Activated CD4-positive, alpha-beta T cell treated with anti-CD3 and anti-CD28 coated beads for 36 hours (primary cell): ENCODE data around the gene IL1B. TPM values are rescaled to one million over a fixed set of nuclear protein-coding genes. Genes with fewer than 3 reads are reported as not detected.
"Not testable (repeated sequence)": the region's sequence is repeated elsewhere in the genome, so short reads cannot be mapped to it uniquely, and the experiment has no call there.

ENCODE experiments used
- ATAC-seq: fragments of 200-7000 bp; cut with Tn5 transposase; one replicate; pipeline ENCODE4 v1.10.0; 2021; ENCODE audit warnings: mild to moderate bottlenecking, moderate library complexity
- CTCF ChIA-PET: fragments of 350-600 bp; sonication (Branson Sonifier 250); formaldehyde crosslinking; loops from one replicate; lab custom pipeline; 2021; ENCODE audit warnings: antibody characterized with exemption; lab: Charles Lee
- POLR2A ChIA-PET: fragments of 350-600 bp; sonication (Branson Sonifier 250); formaldehyde crosslinking; loops from one replicate; lab custom pipeline; 2021; ENCODE audit warnings: antibody characterized with exemption, inconsistent platforms; lab: Charles Lee
- DNase-seq: peaks from one replicate; pipeline ENCODE4 v3.0.0-alpha.2; 2020
- H3K27ac Mint-ChIP-seq: one replicate; pipeline ENCODE4 v1.8.0; 2021; ENCODE audit warnings: mixed read lengths
- H3K27me3 Mint-ChIP-seq: one replicate; pipeline ENCODE4 v1.8.0; 2021; ENCODE audit warnings: mixed read lengths
- H3K36me3 Mint-ChIP-seq: one replicate; pipeline ENCODE4 v1.8.0; 2021; ENCODE audit warnings: low read depth, mixed read lengths
- H3K4me1 Mint-ChIP-seq: one replicate; pipeline ENCODE4 v1.8.0; 2021; ENCODE audit warnings: mixed read lengths
- H3K4me3 Mint-ChIP-seq: one replicate; pipeline ENCODE4 v1.8.0; 2021; ENCODE audit warnings: mild to moderate bottlenecking, moderate library complexity, mixed read lengths
- H3K9me3 Mint-ChIP-seq: one replicate; pipeline ENCODE4 v1.8.0; 2021; ENCODE audit warnings: low read depth, mixed read lengths
- intact Hi-C, 2 experiments: fragments of 100-400 bp; cut with DNase I in 1 of 2; cut with micrococcal nuclease in 1 of 2; formaldehyde crosslinking; loops; one replicate each; pipeline versions ENCODE4 v1.14.2 to v1.15.1; 2022 to 2024; cut with DNase I, micrococcal nuclease
- total RNA-seq, 2 experiments: library from RNA; stranded (reverse); gene quantifications; one replicate each; pipeline ENCODE4 v1.2.3, GENCODE V29; 2021

Gene IL1B
- total RNA-seq, 2 experiments from 2014 or later: 0.18 to 0.37 TPM

GRCh38 chr2:112876971-112877361 is 40.4 kb upstream of the IL1B start:
- ChIA-PET POLR2A (no interaction called here), CTCF (interaction anchor here (1.0 to 1.4 kb wide), 2 partner anchors 8 to 128 kb away, joined by 3 to 5 read pairs; no protein-coding TSS in a partner anchor)
- intact Hi-C loops: no loop called here
- Mint-ChIP-seq H3K9me3 (no peaks in the 10 kb centered on the region), H3K4me1 (peaks cover 14% of the 10 kb centered on the region), H3K27me3 (peaks cover 6% of the 10 kb centered on the region), H3K36me3 (no peaks in the 10 kb centered on the region), H3K4me3 (no peak overlapping the region), H3K27ac (no peak overlapping the region)
- no peak for DNase-seq
- ATAC-seq: no peak

GRCh38 chr2:112876257-112876970 is 39.8 kb upstream of the IL1B start:
- no peak for ATAC-seq
- Mint-ChIP-seq H3K4me1 (peaks cover 14% of the 10 kb centered on the region), H3K27me3 (peaks cover 9% of the 10 kb centered on the region), H3K36me3 (no peaks in the 10 kb centered on the region), H3K9me3 (no peaks in the 10 kb centered on the region), H3K4me3 (no peak overlapping the region), H3K27ac (no peak overlapping the region)
- POLR2A ChIA-PET: no interaction called here
- intact Hi-C loops: no loop called here
- DNase-seq: no peak
- CTCF ChIA-PET: interaction anchor here (1.0 to 1.4 kb wide), 2 partner anchors 9 to 127 kb away, joined by 3 to 5 read pairs; no protein-coding TSS in a partner anchor

DNA sequence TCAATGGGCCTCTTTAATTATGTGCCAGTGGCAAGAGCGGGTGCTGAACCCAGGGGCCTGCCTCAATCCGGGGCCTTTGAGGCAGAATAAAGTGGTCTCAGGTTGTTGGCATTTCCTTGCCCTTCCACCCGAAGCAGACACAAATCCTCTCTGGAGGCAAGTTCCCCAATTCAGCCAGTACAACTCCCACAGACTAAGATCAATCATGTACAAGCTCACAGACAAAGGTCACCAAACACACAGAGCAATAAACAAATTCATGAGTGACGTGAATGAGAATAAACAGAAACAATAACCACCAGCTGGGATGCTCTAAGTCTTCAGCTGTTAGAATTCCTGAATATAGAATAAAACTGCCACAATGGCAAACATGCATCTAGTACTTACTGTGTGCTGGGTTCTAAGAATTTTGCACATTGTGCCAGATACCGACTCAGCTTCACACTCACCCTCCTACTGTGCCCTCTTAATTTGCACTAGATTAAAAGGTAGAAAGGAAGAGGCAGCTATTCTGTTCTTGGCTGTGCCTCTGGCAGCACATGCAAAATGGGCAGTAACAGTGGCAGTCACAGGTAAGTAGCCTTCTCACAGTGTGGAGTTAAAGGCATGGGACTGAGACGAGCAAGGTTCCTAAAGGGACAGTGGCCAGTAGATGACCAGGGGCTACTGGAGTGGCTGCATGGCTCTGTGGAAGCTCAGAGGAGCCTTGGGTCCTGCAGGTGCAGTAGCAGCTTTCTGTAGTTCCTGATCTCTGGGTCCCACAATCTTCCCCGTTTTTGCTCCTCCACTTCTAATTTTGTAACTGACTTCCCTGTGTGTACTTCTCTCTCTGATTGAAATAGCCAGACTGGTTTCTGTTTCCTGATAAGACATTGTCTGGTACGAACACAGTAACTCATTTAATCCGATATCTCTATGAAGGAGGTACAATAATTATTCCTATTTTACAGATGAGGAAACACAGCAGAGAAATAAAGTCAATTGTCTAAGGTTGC is 34.6 kb upstream of the IL1B start:
- intact Hi-C loops: no loop called here
- peaks cover 21% of the 10 kb centered on the region for H3K27me3 Mint-ChIP-seq
- POLR2A ChIA-PET: interaction anchor here (0.5 kb wide), 1 partner anchor 220 kb away, joined by 5 read pairs; no protein-coding TSS in a partner anchor
- DNase-seq (no peak), ATAC-seq (no peak)
- no peak overlapping the region for H3K4me3 Mint-ChIP-seq
- CTCF ChIA-PET: interaction anchor here (0.6 to 1.1 kb wide), 4 partner anchors 8 to 72 kb away, joined by 3 to 5 read pairs (median 3); no protein-coding TSS in a partner anchor
- H3K36me3 Mint-ChIP-seq: no peaks in the 10 kb centered on the region
- H3K27ac Mint-ChIP-seq: no peak overlapping the region
- H3K4me1 Mint-ChIP-seq: no peaks in the 10 kb centered on the region
- H3K9me3 Mint-ChIP-seq: no peaks in the 10 kb centered on the region

GRCh38 chr2:112869258-112869842 is 32.8 kb upstream of the IL1B start:
- Mint-ChIP-seq H3K9me3 (no peaks in the 10 kb centered on the region), H3K27me3 (peaks cover 23% of the 10 kb centered on the region), H3K4me3 (no peak overlapping the region), H3K4me1 (no peaks in the 10 kb centered on the region), H3K36me3 (no peaks in the 10 kb centered on the region), H3K27ac (no peak overlapping the region)
- intact Hi-C loops: no loop called here
- ATAC-seq (peak; percentile 47), DNase-seq (peak; percentile 49)
- CTCF ChIA-PET: no interaction called here
- POLR2A ChIA-PET: no interaction called here

- Mint-ChIP-seq H3K27ac (no peak overlapping the region), H3K36me3 (no peaks in the 10 kb centered on the region), H3K9me3 (no peaks in the 10 kb centered on the region), H3K27me3 (peaks cover 23% of the 10 kb centered on the region), H3K4me1 (no peaks in the 10 kb centered on the region), H3K4me3 (no peak overlapping the region)
- CTCF ChIA-PET: interaction anchor here (1.0 to 1.8 kb wide), 4 partner anchors 10 to 74 kb away, joined by 3 read pairs; no protein-coding TSS in a partner anchor
- DNase-seq: no peak
- intact Hi-C loops: no loop called here
- no peak for ATAC-seq
- POLR2A ChIA-PET: no interaction called here
Measured at GRCh38 chr2:112867701-112868631, 31.4 kb upstream of the IL1B start.

- intact Hi-C loops: no loop called here
- DNase-seq (no peak), ATAC-seq (no peak)
- H3K9me3 Mint-ChIP-seq: peaks cover 5% of the 10 kb centered on the region
- ChIA-PET POLR2A (no interaction called here), CTCF (no interaction called here)
- peaks cover 13% of the 10 kb centered on the region for H3K27me3 Mint-ChIP-seq
- no peaks in the 10 kb centered on the region for H3K36me3 Mint-ChIP-seq
- no peaks in the 10 kb centered on the region for H3K4me1 Mint-ChIP-seq
- H3K4me3 Mint-ChIP-seq: no peak overlapping the region
- no peak overlapping the region for H3K27ac Mint-ChIP-seq
Measured at GRCh38 chr2:112866128-112866835, 29.7 kb upstream of the IL1B start.

GRCh38 chr2:112864072-112864471 is 27.5 kb upstream of the IL1B start:
- intact Hi-C loops: no loop called here
- Mint-ChIP-seq H3K4me3 (no peak overlapping the region), H3K27ac (no peak overlapping the region), H3K27me3 (peaks cover 9% of the 10 kb centered on the region), H3K9me3 (peaks cover 10% of the 10 kb centered on the region), H3K36me3 (peaks cover under 1% of the 10 kb centered on the region), H3K4me1 (no peaks in the 10 kb centered on the region)
- POLR2A ChIA-PET: no interaction called here
- ATAC-seq (no peak), DNase-seq (no peak)
- CTCF ChIA-PET: interaction anchor here (0.9 to 2.3 kb wide), 2 partner anchors 21 to 98 kb away, joined by 3 to 6 read pairs; no protein-coding TSS in a partner anchor

GRCh38 chr2:112859406-112860183 is 23.0 kb upstream of the IL1B start:
- H3K9me3 Mint-ChIP-seq: peaks cover 15% of the 10 kb centered on the region
- ATAC-seq, intact Hi-C loops, H3K27me3 Mint-ChIP-seq, H3K36me3 Mint-ChIP-seq, H3K27ac Mint-ChIP-seq, H3K4me1 Mint-ChIP-seq, CTCF ChIA-PET, DNase-seq, H3K4me3 Mint-ChIP-seq: not testable (repeated sequence)
- POLR2A ChIA-PET: interaction anchor here (0.7 kb wide), 1 partner anchor 115 kb away, joined by 4 read pairs; no protein-coding TSS in a partner anchor

DNA sequence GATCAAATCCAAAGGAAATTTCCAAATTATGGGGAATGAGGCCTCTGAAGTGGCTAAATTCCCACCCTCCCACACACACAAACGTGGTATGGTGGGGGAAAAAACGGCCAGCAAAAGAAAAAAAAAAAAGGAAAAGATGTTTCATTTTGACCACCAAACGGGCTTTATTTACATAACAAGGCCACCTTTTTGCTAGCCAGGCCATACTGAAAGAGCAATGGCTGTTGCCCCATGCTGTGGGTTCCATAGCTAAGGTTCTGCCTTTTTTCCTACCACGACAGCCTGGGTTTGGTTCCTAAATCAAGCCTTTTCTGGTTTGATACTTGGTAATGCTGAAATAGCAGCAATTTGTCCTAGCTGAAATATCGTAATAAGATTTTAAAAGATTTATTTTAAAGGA is 14.0 kb upstream of the IL1B start:
- no peaks in the 10 kb centered on the region for H3K9me3 Mint-ChIP-seq
- DNase-seq: no peak
- CTCF ChIA-PET: no interaction called here
- no peaks in the 10 kb centered on the region for H3K4me1 Mint-ChIP-seq
- ATAC-seq: no peak
- no peaks in the 10 kb centered on the region for H3K36me3 Mint-ChIP-seq
- intact Hi-C loops: no loop called here
- no peak overlapping the region for H3K27ac Mint-ChIP-seq
- peaks cover 12% of the 10 kb centered on the region for H3K27me3 Mint-ChIP-seq
- no peak overlapping the region for H3K4me3 Mint-ChIP-seq
- POLR2A ChIA-PET: interaction anchor here (0.6 kb wide), 1 partner anchor 819 kb away, joined by 9 read pairs; no protein-coding TSS in a partner anchor
